Sigmoid colon (tissue), 4 donors: Measurements from ENCODE around the gene YBX3.

Experiments used
- CTCF ChIP-seq, 4 experiments: fragments of 450-650 bp in 3 of 4; fragments of 200-600 bp in 1 of 4; IDR thresholded peaks; one replicate each; pipeline ENCODE4 v1.5.1; 2016 to 2019; ENCODE audit warnings: antibody characterized with exemption in 4 of 4, mild to moderate bottlenecking in 3 of 4, moderate library complexity in 2 of 4
- EP300 ChIP-seq, 4 donors: sonication (generic); formaldehyde crosslinking; IDR thresholded peaks; one replicate each; pipeline ENCODE4 v1.6.1; 2017; ENCODE audit warnings: antibody characterized with exemption in 4 of 4
- POLR2A ChIP-seq, 2 donors: fragments of 450-650 bp; IDR thresholded peaks; one replicate each; pipeline ENCODE4 v1.6.1; 2016; ENCODE audit warnings: antibody characterized with exemption in 2 of 2, mild to moderate bottlenecking in 2 of 2, moderate library complexity in 2 of 2
- POLR2AphosphoS5 ChIP-seq, 4 donors: sonication (generic); formaldehyde crosslinking; IDR thresholded peaks; one replicate each; pipeline ENCODE4 v1.6.1; 2017; ENCODE audit warnings: antibody characterized with exemption in 4 of 4

GRCh38 chr12:10736463-10736862 is 13.3 kb upstream of the YBX3 start:
- no peak for TF ChIP-seq POLR2A (IDR thresholded peaks at IDR 0.05)
- no peak for TF ChIP-seq CTCF (IDR thresholded peaks at IDR 0.05)
- TF ChIP-seq POLR2AphosphoS5 (IDR thresholded peaks at IDR 0.05) = no peak
- no peak for TF ChIP-seq EP300 (IDR thresholded peaks at IDR 0.05)
